Fibroblast of skin of right quadriceps (primary cell): ENCODE data around the gene CCDC134.
"Not testable (repeated sequence)": the region's sequence is repeated elsewhere in the genome, so short reads cannot be mapped to it uniquely, and the experiment has no call there.

Experiments
- DNase-seq: peaks from one replicate; pipeline ENCODE4 v3.0.0-alpha.2; 2013

CCDC134 gene

GRCh38 chr22:41845380-41846267, 45.1 kb downstream of the CCDC134 start:
- no peak for DNase-seq

- DNase-seq: no peak
These were observed 45.9 kb downstream of the CCDC134 start for GRCh38 chr22:41846268-41846987.

GRCh38 chr22:41847300-41847699, 46.8 kb downstream of the CCDC134 start:
- DNase-seq: no peak

DNA sequence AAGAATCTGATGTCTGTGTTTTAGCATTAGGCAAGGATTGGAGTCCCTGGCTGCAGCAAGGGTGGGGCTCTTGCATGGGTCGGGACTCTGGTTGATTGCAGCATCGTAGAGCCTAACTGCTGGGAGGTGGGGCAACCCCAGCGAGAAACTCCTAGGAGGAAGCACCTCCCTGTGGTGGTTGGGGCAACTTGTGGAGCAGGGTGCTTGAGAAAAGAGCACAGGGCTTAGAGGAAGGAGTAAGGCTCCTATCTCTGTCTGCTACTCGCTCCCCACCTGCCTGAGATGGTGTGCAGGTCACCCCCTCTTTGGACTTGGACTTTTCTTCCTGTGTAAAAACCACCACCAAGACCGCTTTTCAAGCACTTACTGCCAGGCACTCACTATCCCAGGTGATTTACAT, 48.0 kb downstream of the CCDC134 start:
- no peak for DNase-seq

- DNase-seq: no peak
These were observed 56.0 kb downstream of the CCDC134 start for GRCh38 chr22:41856469-41856868.

GRCh38 chr22:41857155-41857859, 56.8 kb downstream of the CCDC134 start:
- DNase-seq: peak; percentile 69

DNA sequence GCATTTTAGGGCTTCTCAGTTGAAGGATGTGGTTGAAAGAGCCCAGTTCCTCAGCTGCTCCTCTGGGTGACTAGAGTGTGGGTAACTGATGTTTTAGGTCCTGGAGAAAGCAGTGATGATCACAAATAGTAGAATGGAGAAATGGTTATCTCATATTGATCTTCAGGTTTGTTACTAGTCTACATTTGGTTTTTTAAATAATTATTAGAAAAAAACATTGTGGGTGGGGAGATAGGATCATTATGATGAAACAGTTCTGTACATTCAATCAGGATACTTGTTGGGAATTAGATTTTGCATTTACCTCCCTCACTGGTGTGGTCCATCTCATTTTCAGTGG, 57.4 kb downstream of the CCDC134 start:
- DNase-seq: no peak

GRCh38 chr22:41862160-41862529, 61.7 kb downstream of the CCDC134 start:
- DNase-seq: no peak

DNA sequence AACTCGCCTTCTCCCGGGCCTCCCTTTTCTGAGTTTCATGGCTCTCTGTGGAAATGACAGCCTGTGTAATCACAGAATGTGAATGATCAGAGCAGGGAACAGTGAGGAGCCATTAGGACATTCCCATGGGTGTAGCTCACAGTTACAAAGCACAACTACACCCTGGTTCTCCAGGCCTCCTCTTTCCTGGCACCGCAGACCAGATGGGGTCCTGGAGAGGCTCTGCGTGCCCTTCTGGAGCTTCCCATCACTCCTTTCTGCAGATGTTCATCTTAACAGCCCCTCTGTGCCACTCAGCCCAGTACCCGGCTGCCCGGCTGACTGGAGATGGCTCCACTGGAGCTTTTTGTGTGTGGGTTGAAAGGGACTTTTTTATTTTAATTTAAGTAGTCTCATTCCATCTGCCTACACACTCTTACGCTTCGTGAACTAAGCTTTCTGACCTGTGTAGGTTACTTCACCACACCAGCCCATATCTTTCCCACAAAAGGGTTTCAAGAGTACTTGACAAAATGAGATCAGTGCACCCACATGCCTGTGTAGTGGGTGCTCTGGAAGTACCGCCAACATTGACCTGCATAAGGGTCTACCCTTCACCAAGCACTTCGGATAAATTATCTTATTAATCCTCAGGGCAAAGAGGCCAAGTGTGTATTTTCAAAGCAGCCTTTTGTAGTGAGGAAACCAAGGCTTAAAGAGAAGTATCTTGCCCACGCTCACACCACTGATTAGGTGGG, 62.2 kb downstream of the CCDC134 start:
- no peak for DNase-seq

- DNase-seq: no peak
These were observed 63.0 kb downstream of the CCDC134 start for GRCh38 chr22:41863472-41863871.

GRCh38 chr22:41868556-41868955, 68.1 kb downstream of the CCDC134 start:
- no peak for DNase-seq

GRCh38 chr22:41870081-41870480, 69.6 kb downstream of the CCDC134 start:
- DNase-seq: not testable (repeated sequence)

DNA sequence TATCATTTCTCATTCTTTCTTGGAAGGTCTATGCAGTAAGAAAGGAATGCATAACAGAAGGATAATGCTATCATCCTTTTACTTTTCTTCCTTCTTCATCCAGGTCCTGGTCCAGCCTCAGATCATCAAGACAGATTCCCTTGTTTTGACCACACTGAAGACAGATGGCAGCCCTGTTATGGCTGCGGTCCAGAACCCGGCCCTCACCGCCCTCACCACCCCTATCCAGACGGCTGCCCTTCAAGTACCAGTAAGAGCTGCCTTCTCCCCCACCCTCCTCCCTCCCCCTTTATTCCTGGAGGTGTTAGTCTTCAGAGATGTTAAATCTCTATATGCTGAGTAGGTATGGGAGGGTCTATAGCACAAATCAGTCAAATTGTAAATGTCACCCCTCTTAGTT, 70.3 kb downstream of the CCDC134 start:
- DNase-seq: no peak

DNA sequence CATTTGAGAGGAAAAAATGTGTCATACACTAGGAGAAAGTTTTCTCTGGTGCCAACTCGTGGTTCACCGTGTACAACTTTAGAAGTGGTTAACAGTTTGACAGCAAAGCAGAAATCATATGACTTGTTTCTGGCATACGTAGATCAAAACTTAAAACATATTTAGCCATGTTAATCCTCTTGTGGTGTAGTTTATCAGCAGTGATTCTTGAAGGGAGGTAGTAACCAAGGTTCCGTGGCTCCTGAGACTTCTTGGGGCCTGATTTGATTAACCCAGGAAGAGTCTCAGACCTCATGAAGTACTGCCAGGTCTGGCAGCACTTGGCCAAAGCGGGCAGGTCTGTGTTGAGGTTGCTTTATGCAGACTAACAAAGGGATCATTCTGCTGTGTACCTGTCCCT, 72.9 kb downstream of the CCDC134 start:
- no peak for DNase-seq

GRCh38 chr22:41874090-41874489, 73.6 kb downstream of the CCDC134 start:
- DNase-seq: no peak

- no peak for DNase-seq
These were observed 75.2 kb downstream of the CCDC134 start for GRCh38 chr22:41875531-41876270.
